Measurements from ENCODE around the gene GNG13.

The GNG13 gene

DNA sequence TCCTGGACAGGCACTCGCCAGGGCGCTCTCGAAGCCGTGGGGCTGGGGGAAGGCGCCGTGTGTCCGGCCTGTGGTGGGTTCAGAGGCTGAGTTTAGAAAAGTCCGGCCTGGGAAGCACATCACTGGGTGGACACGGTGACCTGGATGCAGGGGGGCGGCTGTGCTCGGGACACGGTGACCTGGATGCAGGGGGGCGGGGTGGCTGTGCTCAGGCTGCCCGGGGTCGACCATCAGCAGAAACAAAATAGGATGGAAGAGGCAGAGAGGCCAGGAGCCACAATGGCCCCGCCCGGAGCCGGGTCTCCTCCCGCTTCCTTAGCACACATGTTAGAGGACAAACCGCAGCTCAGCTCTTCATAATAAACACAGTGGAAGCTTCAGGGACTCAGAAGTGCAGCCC lies 43.2 kb upstream of the GNG13 start:
- TF ChIP-seq, protein P1, sequence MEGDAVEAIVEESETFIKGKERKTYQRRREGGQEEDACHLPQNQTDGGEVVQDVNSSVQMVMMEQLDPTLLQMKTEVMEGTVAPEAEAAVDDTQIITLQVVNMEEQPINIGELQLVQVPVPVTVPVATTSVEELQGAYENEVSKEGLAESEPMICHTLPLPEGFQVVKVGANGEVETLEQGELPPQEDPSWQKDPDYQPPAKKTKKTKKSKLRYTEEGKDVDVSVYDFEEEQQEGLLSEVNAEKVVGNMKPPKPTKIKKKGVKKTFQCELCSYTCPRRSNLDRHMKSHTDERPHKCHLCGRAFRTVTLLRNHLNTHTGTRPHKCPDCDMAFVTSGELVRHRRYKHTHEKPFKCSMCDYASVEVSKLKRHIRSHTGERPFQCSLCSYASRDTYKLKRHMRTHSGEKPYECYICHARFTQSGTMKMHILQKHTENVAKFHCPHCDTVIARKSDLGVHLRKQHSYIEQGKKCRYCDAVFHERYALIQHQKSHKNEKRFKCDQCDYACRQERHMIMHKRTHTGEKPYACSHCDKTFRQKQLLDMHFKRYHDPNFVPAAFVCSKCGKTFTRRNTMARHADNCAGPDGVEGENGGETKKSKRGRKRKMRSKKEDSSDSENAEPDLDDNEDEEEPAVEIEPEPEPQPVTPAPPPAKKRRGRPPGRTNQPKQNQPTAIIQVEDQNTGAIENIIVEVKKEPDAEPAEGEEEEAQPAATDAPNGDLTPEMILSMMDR (conservative IDR thresholded peaks at IDR 0.05; ENCODE audit: low read depth), result no peak
- no peak for DNase-seq (ENCODE audit: low spot score)
- no peak overlapping the region for H3K27ac ChIP-seq
- POLR2A ChIA-PET (ENCODE audit: low non-redundant PET), result no interaction called here
- CTCF ChIA-PET, result no interaction called here

DNA sequence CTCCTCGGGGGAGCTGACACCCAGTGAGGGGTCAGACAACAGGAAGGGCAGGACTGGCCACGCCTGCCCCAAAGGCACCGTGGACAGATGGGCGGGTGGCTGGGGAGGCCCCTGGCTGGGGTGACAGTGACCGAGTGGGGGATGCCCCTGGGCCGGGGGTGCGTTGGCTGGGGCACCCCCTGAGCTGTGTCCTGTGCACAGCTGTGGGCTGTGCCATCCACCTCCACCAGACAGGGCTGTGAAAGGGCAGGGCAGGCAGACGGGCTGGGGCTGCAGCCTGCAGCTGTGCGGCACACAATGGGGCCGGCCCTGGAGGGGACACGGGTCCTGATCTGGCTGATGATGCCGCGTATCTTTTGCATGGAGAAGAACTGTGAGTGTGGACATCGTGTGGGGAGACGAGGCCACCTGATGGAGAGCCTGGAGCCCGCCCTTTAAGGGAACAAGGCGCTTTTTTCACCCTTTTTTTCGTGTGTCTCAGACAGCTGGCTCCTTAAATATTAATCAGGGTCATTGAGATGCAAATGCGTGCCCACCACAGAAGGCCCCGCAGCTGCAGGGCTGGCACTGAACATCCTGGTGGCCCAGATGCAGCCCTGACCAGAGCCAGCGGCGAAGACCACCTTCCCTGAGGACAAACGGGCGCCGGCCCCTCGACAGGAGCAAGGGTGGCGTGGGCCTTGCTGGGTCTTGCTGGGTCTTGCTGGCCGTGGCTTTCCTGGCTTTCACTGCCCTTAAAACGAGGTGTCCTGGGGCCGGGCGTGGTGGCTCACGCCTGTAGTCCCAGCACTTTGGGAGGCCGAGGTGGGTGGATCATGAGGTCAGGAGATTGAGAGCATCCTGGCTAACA lies 42.4 kb upstream of the GNG13 start:
- H3K27ac ChIP-seq, result no peak overlapping the region
- ChIA-PET CTCF (interaction anchor here (0.6 kb wide), 1 partner anchor 350 kb away, joined by 3 read pairs; no protein-coding TSS in a partner anchor), POLR2A (ENCODE audit: low non-redundant PET) (no interaction called here)
- no peak for DNase-seq (ENCODE audit: low spot score)
- TF ChIP-seq, protein P1 (conservative IDR thresholded peaks at IDR 0.05; ENCODE audit: low read depth), result no peak

DNA sequence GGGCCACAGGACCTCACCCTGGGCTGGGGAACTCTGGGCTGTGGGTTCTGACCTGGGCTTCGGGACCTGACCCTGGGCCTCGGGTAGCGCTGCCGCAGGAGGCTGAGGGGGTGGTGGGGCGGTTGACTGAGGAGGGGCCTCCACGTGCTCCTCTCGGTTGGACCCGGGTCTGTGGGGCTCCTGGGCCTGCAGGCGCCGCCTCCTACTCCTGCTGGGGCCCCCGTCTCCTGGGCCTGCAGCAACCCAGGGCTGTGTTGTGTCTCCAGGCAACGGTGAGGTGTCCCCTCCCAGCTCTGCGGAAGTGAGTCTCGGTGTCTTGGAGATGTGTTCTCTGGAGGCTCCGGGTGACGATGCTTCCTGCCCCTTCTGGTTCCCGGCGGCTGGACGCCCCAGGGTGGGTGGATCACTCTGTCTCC lies 41.5 kb upstream of the GNG13 start:
- no peak overlapping the region for H3K27ac ChIP-seq
- POLR2A ChIA-PET (ENCODE audit: low non-redundant PET), result no interaction called here
- CTCF ChIA-PET, result no interaction called here
- DNase-seq (ENCODE audit: low spot score), result no peak
- TF ChIP-seq, protein P1 (conservative IDR thresholded peaks at IDR 0.05; ENCODE audit: low read depth), result no peak

DNA sequence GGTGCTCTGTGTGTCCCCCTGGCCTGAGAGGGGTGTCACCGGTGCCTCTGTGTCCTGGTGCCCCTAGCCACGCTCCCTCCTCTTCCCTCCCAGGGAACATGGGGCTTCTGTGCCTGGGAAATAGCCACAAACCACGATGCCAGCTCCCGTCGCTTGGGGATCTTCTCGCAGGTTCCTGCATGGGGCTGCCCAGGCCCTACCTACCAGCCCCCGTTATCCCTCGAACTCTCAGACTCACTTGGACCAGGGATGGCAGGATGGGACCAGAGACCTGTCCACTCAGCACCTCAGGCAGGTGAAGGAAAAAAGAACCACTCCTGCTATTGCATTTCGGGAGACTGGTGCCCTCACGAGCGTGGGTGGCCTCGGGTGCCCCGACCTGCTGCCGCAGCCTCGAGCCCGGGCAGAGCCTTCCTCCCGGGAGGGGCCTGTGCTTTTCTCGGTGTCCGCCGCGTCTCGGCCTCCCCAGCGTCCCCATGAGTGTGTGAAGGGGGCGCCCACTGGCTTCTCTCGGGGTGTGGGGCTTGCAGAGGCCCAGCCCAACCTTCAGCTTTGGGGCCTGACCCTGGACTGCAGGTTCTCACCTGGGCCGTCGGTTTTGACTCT lies 41.0 kb upstream of the GNG13 start:
- POLR2A ChIA-PET (ENCODE audit: low non-redundant PET), result no interaction called here
- H3K27ac ChIP-seq, result no peak overlapping the region
- CTCF ChIA-PET, result no interaction called here
- DNase-seq (ENCODE audit: low spot score), result no peak
- TF ChIP-seq, protein P1 (conservative IDR thresholded peaks at IDR 0.05; ENCODE audit: low read depth), result no peak

DNA sequence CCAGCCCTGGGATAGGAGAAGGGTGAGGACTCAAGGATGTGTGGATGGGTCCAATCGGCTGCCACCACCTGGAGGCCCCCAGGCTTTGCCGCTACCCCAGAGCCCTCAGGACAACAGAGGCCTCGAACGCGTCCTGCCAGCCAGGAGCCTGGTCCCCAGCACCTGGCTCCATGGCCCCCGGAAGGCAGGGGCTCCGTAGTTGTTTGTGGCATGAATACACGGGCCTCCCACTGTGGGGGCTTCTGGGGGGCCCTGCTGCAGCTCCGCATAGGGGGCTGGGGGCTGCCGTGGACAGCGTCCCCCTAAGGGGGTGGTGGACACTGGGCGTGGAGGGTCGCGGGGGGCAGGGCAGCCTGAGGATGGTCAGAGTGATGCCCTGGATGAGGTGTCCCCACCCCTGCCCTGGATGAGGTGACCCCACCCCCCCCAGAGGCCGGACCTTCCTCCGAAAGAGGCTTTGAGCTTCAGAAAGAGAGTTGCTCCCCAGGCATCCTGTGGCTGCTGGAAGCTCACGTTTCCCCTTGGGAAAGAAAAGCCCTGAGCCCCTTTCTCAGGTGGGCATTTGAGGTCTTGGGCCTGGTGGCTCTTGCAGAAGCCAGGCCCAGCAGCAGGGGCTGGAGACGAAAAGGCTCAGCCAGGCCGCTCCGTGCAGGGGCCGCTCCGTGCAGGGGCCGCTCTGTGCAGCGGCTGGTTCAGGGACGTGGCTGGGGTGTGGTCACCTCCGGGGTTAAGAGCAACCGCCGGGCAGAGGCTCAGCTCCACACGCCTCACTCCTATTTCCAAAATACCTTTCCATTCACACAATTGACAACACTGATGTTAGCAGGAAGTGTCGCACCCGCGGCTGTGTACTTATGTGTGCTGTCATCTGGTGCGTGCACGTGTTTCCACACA lies 40.3 kb upstream of the GNG13 start:
- POLR2A ChIA-PET (ENCODE audit: low non-redundant PET), result no interaction called here
- TF ChIP-seq, protein P1 (conservative IDR thresholded peaks at IDR 0.05; ENCODE audit: low read depth), result no peak
- no peak overlapping the region for H3K27ac ChIP-seq
- CTCF ChIA-PET, result no interaction called here
- no peak for DNase-seq (ENCODE audit: low spot score)

DNA sequence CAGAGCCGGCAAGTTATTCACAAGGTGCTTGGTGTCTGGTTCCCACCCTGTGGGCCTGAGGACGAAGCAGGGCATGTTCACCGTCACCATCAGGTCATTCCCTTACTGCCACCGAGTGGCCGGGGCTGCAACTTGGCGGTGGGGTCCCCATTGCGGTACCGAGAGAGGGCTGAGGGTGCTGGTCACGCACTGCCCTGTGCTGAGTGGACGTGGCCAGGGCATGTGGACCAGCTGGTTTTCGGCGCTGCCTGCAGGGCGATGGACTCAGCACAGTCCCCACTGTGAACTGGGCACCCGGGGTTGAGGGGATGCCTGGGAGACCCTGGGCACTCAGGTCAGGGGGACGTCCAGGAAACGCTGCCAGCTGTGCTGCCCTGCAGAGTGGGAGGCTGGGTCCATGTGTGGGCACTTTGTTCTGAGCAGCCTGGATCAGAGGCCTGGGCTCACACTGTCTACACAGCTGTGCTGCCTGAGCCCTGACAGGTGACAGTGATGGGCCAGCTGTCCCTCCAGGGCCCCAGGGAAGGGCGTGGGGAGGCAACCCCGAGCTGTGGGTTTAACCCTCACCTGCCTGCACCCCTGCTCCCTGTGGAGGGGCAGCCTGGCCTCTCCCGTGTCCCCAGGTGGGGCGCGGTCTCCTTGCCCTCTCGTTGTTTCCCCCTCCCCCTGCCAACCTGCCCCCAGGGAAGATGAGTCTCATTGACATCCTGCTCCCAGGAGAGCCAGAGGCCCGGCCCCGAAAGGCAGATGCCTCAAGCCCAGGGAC lies 39.3 kb upstream of the GNG13 start:
- CTCF ChIA-PET, result no interaction called here
- no peak overlapping the region for H3K27ac ChIP-seq
- DNase-seq (ENCODE audit: low spot score), result no peak
- TF ChIP-seq, protein P1 (conservative IDR thresholded peaks at IDR 0.05; ENCODE audit: low read depth), result no peak
- POLR2A ChIA-PET (ENCODE audit: low non-redundant PET), result no interaction called here
